Left ventricle myocardium superior (tissue), 1 donor: ENCODE results near the gene HS6ST3. TPM values are rescaled to one million over a fixed set of nuclear protein-coding genes. Genes with fewer than 3 reads are reported as not detected.
A peak's percentile ranks its signal among the peaks of the same experiment; 100 is the strongest.

ENCODE experiments used
- ATAC-seq: fragments of 200-7000 bp; cut with Tn5 transposase; one replicate; pipeline ENCODE4 v1.9.1; 2020; ENCODE audit warnings: mild to moderate bottlenecking, moderate library complexity
- DNase-seq: peaks from one replicate; pipeline ENCODE4 v3.0.0-alpha.2; 2020
- intact Hi-C: fragments of 100-400 bp; cut with micrococcal nuclease; formaldehyde crosslinking; loops from one replicate; pipeline ENCODE4 v1.11.0; 2022
- total RNA-seq: library from RNA; stranded (reverse); fragmentation: NEBNext Ultra II Directional; extraction: Animal tissue kit (Norgen Biotek cat#: 25700); gene quantifications from one replicate; pipeline ENCODE4 v1.2.1, GENCODE V29; 2021
- donor health status: DM: no; HTN: yes; CAD: no; lungs with severe emphysema.

The HS6ST3 gene
- total RNA-seq, 1 donor from 2014 or later, result 2.0 TPM

DNA sequence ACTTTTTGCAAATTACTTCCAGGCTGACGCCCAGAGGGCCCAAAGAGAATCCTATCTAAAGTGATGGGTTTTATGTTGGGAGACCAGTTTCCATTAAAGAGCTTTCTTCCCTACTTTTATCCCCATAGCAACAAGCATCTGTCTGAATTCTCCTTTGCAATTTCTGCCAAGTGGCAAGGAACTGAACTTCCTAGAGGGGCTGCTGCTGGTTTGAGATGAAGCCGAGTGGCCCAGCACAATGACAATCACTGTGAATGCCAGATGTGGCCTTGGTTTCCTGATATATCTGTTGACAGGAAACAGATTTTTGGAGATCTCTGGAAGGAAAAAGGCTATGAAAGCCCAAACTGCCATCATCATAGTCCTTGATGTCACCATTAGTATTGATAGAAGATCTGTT, 705.8 kb downstream of the HS6ST3 start:
- ATAC-seq (no peak), DNase-seq (no peak)
- intact Hi-C loops, result no loop called here

DNA sequence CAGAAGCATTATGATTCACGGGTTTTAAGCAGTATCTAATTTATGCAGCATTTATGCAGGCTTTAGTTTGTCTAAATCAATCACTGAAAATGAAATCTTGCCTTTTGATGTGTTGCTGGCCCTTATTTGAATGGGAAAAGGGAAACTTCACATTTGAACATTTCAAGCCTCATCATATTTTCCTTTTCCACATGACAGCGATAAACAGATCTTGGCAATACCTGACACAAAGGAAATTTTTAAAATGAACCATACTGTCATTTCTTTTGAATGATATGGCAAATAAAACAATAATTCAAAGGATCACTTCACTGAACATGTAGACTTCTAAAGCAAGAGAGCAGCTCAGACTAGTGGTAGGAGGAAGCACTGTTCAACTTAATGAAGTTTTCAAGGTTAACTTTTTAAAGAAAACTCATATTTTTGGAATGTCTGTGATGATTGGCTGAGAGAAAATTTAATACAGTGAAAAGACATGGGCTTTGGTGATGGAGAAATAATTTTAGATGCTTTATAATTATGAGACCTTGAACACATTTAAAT, 706.3 kb downstream of the HS6ST3 start:
- intact Hi-C loops, result no loop called here
- DNase-seq, result no peak
- ATAC-seq, result no peak

DNA sequence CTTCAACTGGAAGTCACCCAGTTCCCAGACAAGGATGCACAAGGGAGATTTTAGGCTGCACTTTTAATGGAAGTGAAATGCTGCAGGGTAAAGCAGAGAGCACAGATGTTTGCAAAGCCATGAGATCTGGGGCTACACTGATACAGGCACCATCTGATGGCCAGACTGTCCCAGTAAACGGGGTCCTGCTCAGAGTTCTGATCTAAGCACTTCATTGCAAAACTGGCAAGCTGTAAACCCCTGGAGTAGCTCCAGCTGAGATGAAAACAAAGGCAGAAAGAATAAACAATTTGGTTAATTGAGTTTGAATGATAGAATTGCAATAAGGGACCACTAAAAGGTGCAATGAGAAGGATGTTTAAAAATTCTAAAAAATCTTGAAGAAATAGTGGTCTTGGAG, 707.2 kb downstream of the HS6ST3 start:
- intact Hi-C loops, result no loop called here
- ATAC-seq, result no peak
- DNase-seq, result no peak

DNA sequence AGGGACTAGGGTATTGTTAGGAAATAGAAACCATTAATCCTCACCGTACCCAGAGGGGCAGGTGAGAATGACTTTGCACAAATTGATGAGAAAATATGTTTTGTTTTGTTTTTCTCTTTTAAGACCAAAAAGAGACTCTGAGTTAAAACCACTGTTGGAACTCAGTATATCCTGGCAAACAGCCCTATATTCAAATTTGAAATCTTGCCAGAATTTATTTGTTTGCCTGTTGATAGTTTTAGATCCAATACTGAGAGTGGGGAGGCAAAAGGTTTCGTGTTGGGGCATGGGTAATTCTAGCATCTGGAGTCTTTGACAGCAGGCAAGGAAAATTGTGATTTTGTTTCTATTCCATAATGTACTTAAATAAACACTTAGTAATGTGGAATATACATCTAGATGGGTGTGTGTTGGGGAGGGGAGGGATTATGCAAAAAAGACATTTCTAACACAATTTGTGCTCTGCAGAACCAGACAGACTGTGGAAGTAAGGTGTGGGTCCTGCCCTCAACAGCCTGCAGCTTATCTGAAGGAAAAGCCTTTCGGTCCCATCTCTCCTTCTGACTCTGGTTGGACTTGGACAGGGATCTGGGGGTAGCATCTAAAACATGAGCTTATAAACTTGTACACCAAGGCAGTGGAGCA, 713.7 kb downstream of the HS6ST3 start:
- intact Hi-C loops, result no loop called here
- DNase-seq (no peak), ATAC-seq (no peak)

DNA sequence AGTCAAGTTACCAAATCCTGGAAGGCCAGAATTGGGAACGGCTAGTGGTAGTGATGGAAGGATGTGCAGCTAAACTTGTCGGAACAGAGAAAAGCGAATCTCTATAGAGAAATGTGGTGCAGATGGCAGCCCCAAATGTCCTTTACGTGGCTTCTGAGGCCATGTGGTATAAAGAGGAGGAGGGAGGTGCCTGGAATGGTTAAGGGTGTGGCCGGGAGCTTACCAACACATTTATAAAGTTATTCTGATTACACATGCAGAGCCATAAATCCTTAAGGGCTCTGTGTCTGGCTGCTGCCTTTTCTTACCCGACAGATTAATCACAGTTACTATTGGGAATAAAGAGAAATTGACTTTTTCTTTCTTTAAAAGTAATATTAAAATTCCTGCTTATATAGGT, 714.3 kb downstream of the HS6ST3 start:
- ATAC-seq (no peak), DNase-seq (no peak)
- intact Hi-C loops, result no loop called here

DNA sequence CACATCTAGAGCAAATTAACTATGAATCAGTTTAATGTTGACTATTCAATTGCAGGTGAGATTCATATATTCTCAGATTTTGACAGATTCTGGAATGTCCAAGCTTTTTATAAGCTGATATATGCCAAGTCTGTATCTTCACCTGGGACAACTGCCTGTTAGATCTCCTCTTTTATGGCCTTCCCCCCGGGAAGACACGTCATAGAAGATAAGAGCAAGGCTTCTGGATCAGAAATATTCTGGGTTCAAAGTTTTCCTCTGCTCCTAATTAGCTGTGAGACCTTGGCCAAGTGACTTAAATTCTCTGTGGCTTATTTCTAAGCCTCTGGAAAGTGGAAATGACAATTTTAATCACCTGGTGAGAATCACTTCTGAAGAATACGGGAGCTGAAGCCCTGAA, 716.8 kb downstream of the HS6ST3 start:
- intact Hi-C loops, result no loop called here
- DNase-seq, result no peak
- no peak for ATAC-seq

DNA sequence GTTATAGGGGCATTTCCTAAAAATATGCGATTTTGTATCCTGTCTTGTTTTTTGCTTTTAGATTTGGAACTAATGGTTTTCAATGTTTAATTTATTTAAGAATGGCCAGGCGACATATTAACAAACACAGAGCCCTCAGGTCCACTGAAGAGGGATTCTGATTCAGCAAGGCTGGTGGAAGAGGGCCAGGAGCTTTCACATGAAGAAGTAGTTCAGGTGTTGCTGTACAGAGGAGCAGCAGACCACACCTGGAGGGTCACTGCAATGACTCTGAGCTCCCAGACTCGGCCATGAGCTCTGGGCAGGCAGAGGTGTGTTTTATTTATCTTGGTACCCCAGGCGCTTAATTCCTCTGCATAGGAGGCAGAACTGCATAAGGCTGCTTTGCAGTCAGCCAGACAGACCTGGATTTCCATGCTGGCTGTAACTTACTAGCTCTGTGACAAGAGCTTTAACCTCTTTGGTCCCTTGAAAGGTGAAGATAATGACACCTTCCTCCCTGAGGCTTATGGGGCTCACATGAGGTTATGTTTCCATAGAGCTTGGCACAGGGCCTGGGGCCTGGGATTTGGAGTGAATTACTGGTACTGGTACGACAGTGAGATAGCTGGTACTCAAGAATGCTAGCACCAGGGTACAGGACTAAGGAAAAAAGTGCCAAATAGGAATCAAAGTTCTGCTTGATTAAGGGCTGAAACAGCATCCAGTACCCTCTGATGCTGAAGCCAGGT, 719.6 kb downstream of the HS6ST3 start:
- peak; percentile 85 for ATAC-seq

DNA sequence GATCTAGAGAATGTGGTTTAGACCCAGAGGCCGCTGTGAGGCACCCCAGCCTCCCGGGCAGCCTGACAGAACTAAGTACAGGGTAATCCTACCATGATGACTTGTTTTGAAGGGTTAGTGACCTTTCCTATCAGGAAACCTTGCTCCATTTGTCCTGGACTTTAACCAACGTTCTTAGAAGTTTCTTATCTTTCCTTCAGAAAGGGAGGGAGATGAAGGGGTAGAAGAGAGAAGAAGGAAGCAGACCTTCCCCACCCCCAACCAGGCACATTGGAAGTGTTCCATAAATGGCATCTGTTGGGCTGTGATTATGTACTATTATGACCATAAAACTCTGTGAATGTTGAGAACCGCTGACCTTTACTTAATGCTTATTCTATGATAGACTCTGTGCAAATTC, 720.2 kb downstream of the HS6ST3 start:
- no peak for DNase-seq
- intact Hi-C loops, result no loop called here
- no peak for ATAC-seq

More for the DNA sequence above, 719.6 kb downstream of the HS6ST3 start:
- DNase-seq, result peak; percentile 42
- intact Hi-C loops, result no loop called here

DNA sequence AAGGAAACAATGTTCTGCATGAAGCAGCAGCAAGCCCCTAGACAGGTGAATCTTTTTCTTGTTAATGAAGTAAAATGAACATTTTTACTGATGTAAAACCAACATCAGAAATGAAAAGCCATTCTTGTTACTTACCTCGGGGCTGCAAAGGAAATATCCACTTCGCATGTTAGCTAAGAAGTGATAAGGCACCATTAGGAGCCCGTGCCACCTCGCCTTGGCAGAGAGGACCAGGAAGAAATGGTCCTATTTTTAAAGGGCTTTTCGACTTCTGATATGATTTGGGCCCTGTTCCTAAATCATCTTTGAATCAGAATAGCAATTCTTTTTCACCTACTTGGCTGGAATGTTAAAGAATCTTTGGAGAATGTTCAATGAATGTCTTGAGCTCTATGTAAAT, 721.1 kb downstream of the HS6ST3 start:
- ATAC-seq (no peak), DNase-seq (no peak)
- intact Hi-C loops, result no loop called here

DNA sequence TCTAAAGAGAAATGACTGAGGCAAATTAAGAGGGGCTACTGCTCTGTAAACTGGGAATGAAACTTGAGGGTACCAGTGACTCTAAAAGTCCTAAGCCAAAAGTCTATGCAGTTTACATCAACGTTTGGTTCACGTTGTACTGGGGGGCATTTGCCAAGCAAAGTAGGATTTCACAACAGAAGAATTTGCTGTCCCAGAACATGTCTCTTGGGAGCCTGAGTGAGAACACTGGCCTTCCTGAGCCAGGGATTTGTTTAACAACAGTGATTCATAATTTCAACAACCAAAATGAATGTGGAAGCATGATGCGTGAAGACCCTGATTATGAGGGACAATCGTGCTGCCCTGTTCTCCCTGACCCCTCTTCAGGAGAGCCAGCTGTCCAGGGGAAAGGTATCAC, 726.4 kb downstream of the HS6ST3 start:
- intact Hi-C loops, result no loop called here
- DNase-seq (no peak), ATAC-seq (peak; percentile 88)

DNA sequence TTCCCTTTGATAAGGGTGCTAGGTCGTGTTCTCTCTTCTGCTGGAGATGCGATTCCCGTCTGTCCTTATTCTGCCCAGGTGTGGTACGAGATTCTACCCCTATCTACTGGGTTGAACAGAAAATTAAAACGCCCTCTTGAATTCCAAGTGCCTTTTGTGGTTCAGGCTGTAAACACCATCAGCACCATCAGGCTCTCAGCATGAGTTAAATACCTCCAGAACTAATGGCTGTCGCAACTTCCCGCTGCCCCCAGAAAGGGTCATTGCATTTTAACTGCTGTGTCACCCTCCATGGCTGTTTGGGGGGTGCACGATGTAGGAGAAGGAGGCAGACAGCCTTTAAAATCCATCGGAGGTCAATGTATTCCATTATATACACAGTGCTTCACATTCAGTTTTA, 727.0 kb downstream of the HS6ST3 start:
- ATAC-seq, result no peak
- DNase-seq, result no peak
- intact Hi-C loops, result no loop called here

DNA sequence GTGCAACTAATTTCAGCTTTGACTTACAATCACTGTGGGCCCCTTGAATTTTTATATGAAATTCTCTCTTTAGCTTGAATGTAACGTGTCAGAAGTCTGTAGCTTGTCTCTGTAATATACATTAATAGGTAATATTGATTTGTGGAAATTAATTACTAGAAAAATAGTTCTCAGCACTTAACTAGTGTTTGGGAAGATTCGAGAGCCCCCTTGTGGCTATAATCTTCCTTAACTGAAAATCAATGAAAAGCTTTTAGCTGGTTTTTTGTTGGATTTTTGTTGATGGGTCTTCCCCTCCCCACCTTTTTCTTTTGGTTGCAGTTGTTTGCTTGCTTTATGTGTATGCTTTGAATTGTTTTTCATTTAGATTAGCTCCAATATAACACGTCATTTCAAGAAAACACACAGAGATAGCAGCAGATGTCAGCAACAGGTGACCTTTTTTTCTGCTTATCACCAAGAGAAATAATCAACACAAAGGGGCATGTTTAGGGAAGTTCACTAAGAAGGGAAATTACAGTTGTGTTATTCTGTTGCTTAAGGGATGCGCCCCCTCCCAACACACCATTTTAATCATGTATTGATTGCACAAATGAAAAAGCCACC, 727.5 kb downstream of the HS6ST3 start:
- DNase-seq (no peak), ATAC-seq (no peak)
- intact Hi-C loops, result no loop called here

DNA sequence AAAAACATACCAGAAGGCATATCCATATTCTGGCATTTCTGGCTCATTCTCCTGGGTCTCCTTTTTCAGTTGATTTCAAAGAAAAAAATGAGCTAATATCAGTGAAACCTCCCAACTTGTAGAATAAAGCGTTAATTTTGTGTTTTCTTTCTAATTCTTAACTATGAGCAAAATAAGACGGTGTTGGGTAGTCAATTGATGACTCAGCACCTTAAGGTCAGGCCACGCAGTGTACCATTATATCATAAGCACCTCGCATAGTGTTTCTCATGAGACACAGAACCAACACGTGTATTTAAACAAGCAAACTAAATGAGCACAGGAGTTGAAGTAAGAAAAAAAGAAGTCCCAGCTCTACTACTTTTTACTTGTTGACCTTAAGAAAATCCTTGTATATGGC, 729.5 kb downstream of the HS6ST3 start:
- intact Hi-C loops, result no loop called here
- ATAC-seq (no peak), DNase-seq (no peak)

DNA sequence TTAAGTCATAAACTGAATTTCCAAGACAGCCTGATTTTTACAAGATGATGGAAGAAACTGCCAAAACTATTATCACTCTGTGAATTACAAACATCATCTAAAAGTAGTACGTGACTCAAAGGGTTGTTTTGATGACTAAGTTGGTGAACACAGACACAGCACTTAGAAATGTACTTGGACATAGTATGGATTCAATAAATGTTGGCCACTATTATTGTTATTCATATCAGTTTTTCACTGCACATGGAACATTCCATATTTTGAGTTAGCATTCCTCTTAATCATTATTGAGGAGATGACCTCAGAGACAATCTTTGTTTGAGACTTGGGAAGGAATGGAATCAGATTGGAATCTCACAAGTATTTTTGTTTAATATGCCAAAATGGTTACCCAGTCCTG, 731.5 kb downstream of the HS6ST3 start:
- DNase-seq, result no peak
- intact Hi-C loops, result no loop called here
- ATAC-seq, result no peak

DNA sequence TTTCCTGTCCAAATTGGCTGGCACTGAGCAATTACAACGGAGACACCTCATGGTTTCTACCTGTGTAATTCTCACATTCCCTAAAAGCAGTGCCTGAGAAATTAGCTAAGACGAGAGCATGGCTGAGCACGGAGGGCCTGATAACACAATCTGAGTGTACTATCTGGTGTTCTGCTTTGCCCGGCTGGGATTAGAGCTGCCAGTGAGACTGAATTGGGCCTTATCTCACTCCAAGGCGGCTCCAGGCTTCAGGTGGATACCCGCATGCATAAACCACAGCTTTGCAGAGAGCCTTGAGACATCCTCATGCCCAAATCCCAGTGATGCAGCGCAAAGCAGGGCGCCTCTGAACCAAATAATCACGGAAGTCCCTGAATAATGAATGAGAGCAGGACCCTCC, 732.1 kb downstream of the HS6ST3 start:
- intact Hi-C loops, result no loop called here
- no peak for DNase-seq
- ATAC-seq, result no peak

DNA sequence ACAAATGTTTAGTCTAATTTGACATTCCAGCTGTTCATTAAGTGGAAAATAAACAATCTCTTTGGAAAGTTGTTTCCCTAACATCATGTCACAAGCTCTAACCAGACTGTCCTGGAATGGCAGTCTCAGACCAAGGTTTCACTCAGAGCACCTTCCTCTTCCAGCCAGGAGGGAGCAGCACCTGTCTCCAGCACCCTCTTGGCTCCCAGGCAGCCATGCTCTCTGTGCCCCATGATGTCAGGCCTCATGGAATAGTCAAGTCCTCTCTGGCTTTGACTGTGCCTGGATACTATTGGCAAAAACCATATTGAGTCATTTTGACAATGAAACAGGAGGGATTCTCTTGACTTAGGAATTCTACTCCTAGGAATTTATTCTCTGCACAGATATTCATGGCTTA, 733.0 kb downstream of the HS6ST3 start:
- no peak for DNase-seq
- intact Hi-C loops, result no loop called here
- no peak for ATAC-seq

DNA sequence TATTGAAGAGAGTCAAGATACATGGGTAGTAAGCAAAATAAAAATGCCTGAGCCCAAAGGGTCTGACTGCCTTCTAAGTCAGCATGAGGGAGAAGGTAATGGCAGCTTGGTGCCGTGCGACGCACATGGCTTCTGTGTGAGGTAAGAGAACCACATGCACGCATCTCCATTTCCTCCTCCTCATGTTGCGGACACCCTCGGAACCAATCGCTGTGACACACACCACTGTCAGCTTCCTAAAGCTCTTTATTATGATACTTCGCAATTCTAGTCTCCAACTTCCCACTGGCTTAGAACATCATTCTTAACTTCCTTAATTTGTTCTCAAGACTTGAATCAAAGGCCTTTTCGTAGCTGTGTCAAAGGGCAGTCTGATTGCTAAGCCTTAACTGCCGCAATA, 734.2 kb downstream of the HS6ST3 start:
- intact Hi-C loops, result no loop called here
- no peak for DNase-seq
- no peak for ATAC-seq

DNA sequence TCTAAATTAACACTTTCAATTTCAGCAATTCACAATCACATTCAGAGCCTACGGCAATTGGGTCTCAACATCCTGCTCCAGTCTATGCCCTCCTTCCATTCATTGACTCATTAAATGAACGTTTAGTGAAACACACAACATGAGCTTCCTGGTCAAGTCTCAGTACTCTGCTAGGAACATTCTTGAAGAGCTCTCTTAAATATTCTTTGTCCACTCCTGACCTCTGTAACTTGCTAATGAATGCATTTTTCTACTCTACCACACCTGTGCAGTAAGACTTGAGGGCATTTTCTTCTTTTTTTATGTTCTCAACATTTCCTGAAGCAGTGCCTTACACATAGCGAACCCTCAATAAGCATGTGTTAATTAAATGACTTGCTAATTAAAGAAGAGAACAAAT, 735.7 kb downstream of the HS6ST3 start:
- no peak for ATAC-seq
- DNase-seq, result no peak
- intact Hi-C loops, result no loop called here

DNA sequence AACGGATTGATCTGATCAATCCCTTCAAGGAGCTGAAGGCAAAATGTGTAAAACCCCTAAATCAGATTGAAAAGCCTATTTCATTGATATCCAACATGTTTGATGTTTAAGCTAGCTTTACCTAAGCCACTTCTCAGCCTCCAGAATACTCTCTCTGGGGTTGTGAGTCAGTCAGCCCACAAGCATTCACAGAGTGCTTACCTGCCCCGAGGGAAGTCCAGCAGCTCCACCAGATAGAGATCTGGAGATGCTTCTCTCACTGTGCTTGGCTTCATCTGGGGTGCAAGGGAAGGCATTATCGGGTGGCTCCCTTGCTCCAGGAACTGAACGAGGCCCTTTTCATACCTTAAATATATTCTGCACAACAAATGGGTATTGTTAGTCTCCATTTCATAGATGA, 744.7 kb downstream of the HS6ST3 start:
- intact Hi-C loops, result no loop called here
- ATAC-seq (no peak), DNase-seq (no peak)

DNA sequence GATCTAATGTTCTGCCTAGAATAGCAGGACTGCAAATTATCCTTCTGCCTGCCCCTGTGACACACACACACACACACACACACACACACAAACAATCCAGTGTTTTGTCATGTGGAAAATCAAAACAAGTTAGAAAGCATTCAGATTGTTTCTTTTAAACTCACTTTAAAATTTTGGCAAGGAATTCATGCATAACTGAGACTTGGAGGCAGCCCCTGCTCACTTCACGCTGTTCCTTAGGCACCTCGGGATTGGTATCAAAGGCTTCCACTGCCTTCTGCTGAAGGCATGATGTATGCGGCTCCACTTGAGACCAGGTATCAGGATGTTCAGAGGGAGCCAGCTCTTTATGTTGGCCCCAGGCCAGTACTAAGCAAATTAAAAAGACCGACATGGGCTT, 745.6 kb downstream of the HS6ST3 start:
- ATAC-seq, result no peak
- intact Hi-C loops, result no loop called here
- no peak for DNase-seq

DNA sequence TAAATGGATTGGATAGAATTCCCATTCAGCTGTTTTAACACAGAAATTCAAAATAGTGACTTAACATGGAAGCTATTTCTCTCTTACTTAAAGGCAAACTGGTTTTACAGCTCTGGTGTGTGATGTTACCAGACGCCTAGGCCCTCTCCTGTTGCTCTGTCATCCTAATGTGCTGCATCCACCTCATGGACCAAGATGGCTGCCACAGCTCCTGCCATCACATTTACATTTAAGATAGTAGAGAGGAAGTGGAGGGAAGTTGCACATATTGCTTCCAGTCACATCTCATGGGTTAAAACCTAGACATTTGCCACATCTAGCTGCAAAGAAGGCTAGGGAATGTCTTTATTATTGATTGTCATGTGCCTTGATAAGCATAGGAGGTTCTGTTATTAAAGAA, 746.8 kb downstream of the HS6ST3 start:
- DNase-seq, result no peak
- intact Hi-C loops, result no loop called here
- ATAC-seq, result no peak
